Hepatocyte (in vitro differentiated cells): ENCODE results near the gene FAM135A. TPM values are rescaled to one million over a fixed set of nuclear protein-coding genes. Genes with fewer than 3 reads are reported as not detected.

ENCODE experiments used
- DNase-seq: peaks from one replicate; pipeline ENCODE4 v3.0.0-alpha.2; 2016; ENCODE audit warnings: low spot score
- H2AFZ ChIP-seq: fragments of 200-600 bp; sonication (generic); 2 replicates; pipeline ENCODE4 v1.6.0; 2016; ENCODE audit warnings: antibody characterized with exemption, mild to moderate bottlenecking
- H3K27ac ChIP-seq: fragments of 200-600 bp; sonication (generic); 2 replicates; pipeline ENCODE4 v1.5.1; 2016; ENCODE audit warnings: mild to moderate bottlenecking
- H3K27me3 ChIP-seq: fragments of 200-600 bp; sonication (generic); 2 replicates; pipeline ENCODE4 v1.6.1; 2016
- H3K36me3 ChIP-seq: fragments of 200-600 bp; sonication (generic); replicated peaks from 2 replicates; pipeline ENCODE4 v1.5.1; 2016; ENCODE audit warnings: low read depth; ENCODE audit not compliant: insufficient read depth
- H3K4me1 ChIP-seq: fragments of 200-600 bp; sonication (generic); 2 replicates; pipeline ENCODE4 v1.5.1; 2016; ENCODE audit warnings: mild to moderate bottlenecking, moderate library complexity; ENCODE audit not compliant: insufficient read depth
- H3K4me2 ChIP-seq: fragments of 200-600 bp; sonication (generic); 2 replicates; pipeline ENCODE4 v1.6.0; 2016
- H3K4me3 ChIP-seq: fragments of 200-600 bp; sonication (generic); 2 replicates; pipeline ENCODE4 v1.5.1; 2016; ENCODE audit warnings: mild to moderate bottlenecking
- H3K79me2 ChIP-seq: fragments of 200-600 bp; sonication (generic); 2 replicates; pipeline ENCODE4 v1.6.0; 2017; ENCODE audit warnings: mild to moderate bottlenecking
- H3K9me2 ChIP-seq: fragments of 200-600 bp; sonication (generic); replicated peaks from 2 replicates; pipeline ENCODE4 v1.6.0; 2017; ENCODE audit warnings: mild to moderate bottlenecking; ENCODE audit not compliant: insufficient read depth
- H3K9me3 ChIP-seq: fragments of 200-600 bp; sonication (generic); 2 replicates; pipeline ENCODE4 v1.5.1; 2016; ENCODE audit warnings: low read depth, mild to moderate bottlenecking
- H4K20me1 ChIP-seq: fragments of 200-600 bp; sonication (generic); 2 replicates; pipeline ENCODE4 v1.6.0; 2016; ENCODE audit warnings: mild to moderate bottlenecking; ENCODE audit not compliant: insufficient read depth, poor library complexity, severe bottlenecking
- CTCF ChIP-seq: fragments of 200-600 bp; sonication (generic); IDR thresholded peaks from 2 replicates; pipeline ENCODE4 v1.5.1; 2016; ENCODE audit warnings: antibody characterized with exemption, mild to moderate bottlenecking; ENCODE audit not compliant: poor library complexity
- EZH2 ChIP-seq: fragments of 200-600 bp; sonication (generic); IDR thresholded peaks from 2 replicates; pipeline ENCODE4 v1.6.1; 2016; ENCODE audit warnings: antibody characterized with exemption, mild to moderate bottlenecking, borderline replicate concordance
- EZH2phosphoT487 ChIP-seq: fragments of 200-600 bp; sonication (generic); IDR thresholded peaks from one replicate; pipeline ENCODE4 v1.6.1; 2018; ENCODE audit warnings: antibody characterized with exemption, mild to moderate bottlenecking, low read depth, moderate library complexity; ENCODE audit not compliant: unreplicated experiment, severe bottlenecking
- WGBS: methylation state at CpG from one replicate; pipeline ENCODE4 v1.1.6; 2016; ENCODE audit warnings: low lambda C conversion rate; ENCODE audit errors: missing lambda C conversion rate; 5-methylcytosine and 5-hydroxymethylcytosine counted together
- polyA plus RNA-seq: library from polyadenylated mRNA; unstranded; fragments of >200 nt; fragmentation: Nextera tagmentation; extraction: Ambion mirVana; gene quantifications from 2 replicates; pipeline ENCODE4 v1.2.1, GENCODE V29; 2016
- total RNA-seq: library from RNA; depleted of rRNA; stranded (reverse); fragments of >200 nt; gene quantifications from 2 replicates; pipeline ENCODE4 v1.2.3, GENCODE V29; 2014

Gene FAM135A
- total and polyA plus RNA-seq, 2 experiments from 2014 or later: 19.0 to 78.4 TPM

GRCh38 chr6:70388814-70389213 lies 24.5 kb upstream of the FAM135A start:
- Histone ChIP-seq H3K36me3 (no peaks in the 10 kb centered on the region), H3K9me3 (no peaks in the 10 kb centered on the region), H3K4me1 (no peaks in the 10 kb centered on the region), H3K79me2 (no peaks in the 10 kb centered on the region), H3K4me2 (no peak overlapping the region), H3K9me2 (no peaks in the 10 kb centered on the region), H4K20me1 (no peaks in the 10 kb centered on the region), H3K27ac (no peak overlapping the region), H3K27me3 (no peaks in the 10 kb centered on the region), H2AFZ (no peak overlapping the region), H3K4me3 (no peak overlapping the region)
- no peak for DNase-seq
- TF ChIP-seq EZH2phosphoT487 (no peak), CTCF (no peak), EZH2 (no peak)
- 76% methylated on average over 1 of the region's 1 CpG for WGBS

GRCh38 chr6:70389261-70389660 lies 24.0 kb upstream of the FAM135A start:
- no peaks in the 10 kb centered on the region for H4K20me1 ChIP-seq
- no peak overlapping the region for H3K4me2 ChIP-seq
- H3K79me2 ChIP-seq: no peaks in the 10 kb centered on the region
- H3K27me3 ChIP-seq: no peaks in the 10 kb centered on the region
- H3K27ac ChIP-seq: no peak overlapping the region
- H2AFZ ChIP-seq: no peak overlapping the region
- no peaks in the 10 kb centered on the region for H3K36me3 ChIP-seq
- TF ChIP-seq EZH2: no peak
- DNase-seq: no peak
- no peaks in the 10 kb centered on the region for H3K9me2 ChIP-seq
- no peak overlapping the region for H3K4me3 ChIP-seq
- no peaks in the 10 kb centered on the region for H3K9me3 ChIP-seq
- no peaks in the 10 kb centered on the region for H3K4me1 ChIP-seq

GRCh38 chr6:70390067-70390466 lies 23.2 kb upstream of the FAM135A start:
- TF ChIP-seq EZH2: no peak
- TF ChIP-seq EZH2phosphoT487: no peak
- no peak for TF ChIP-seq CTCF
- no peak overlapping the region for H3K27ac ChIP-seq
- 4% methylated on average over 1 of the region's 1 CpG for WGBS
- no peaks in the 10 kb centered on the region for H4K20me1 ChIP-seq
- H3K27me3 ChIP-seq: no peaks in the 10 kb centered on the region
- no peak for DNase-seq
- H3K4me2 ChIP-seq: no peak overlapping the region
- no peaks in the 10 kb centered on the region for H3K79me2 ChIP-seq
- H3K4me1 ChIP-seq: no peaks in the 10 kb centered on the region
- H3K9me3 ChIP-seq: no peaks in the 10 kb centered on the region
- no peak overlapping the region for H2AFZ ChIP-seq
- no peaks in the 10 kb centered on the region for H3K36me3 ChIP-seq
- H3K4me3 ChIP-seq: no peak overlapping the region
- no peaks in the 10 kb centered on the region for H3K9me2 ChIP-seq

GRCh38 chr6:70391492-70391891 lies 21.8 kb upstream of the FAM135A start:
- peak; percentile 21 for DNase-seq
- no peaks in the 10 kb centered on the region for H3K9me2 ChIP-seq
- TF ChIP-seq CTCF (no peak), EZH2 (no peak), EZH2phosphoT487 (no peak)
- H3K4me1 ChIP-seq: peaks cover 3% of the 10 kb centered on the region
- H4K20me1 ChIP-seq: no peaks in the 10 kb centered on the region
- H3K79me2 ChIP-seq: no peaks in the 10 kb centered on the region
- no peaks in the 10 kb centered on the region for H3K36me3 ChIP-seq
- H2AFZ ChIP-seq: no peak overlapping the region
- H3K9me3 ChIP-seq: no peaks in the 10 kb centered on the region
- H3K4me3 ChIP-seq: no peak overlapping the region
- WGBS: 71% methylated on average over 3 of the region's 3 CpGs
- H3K27ac ChIP-seq: peak overlapping the region; percentile 72
- peak overlapping the region; percentile 22 for H3K4me2 ChIP-seq
- no peaks in the 10 kb centered on the region for H3K27me3 ChIP-seq
